ENCODE results near the gene ANKS1A. TPM values are rescaled to one million over a fixed set of nuclear protein-coding genes. Genes with fewer than 3 reads are reported as not detected.

ANKS1A gene
- total and polyA plus RNA-seq, 2 experiments from 2014 or later = 12.1 to 31.9 TPM

GRCh38 chr6:35049900-35050756 is 161.1 kb downstream of the ANKS1A start:
- DNase-seq (ENCODE audit: low spot score) (no peak), ATAC-seq (no peak)
- TF ChIP-seq EZH2phosphoT487 (IDR thresholded peaks at IDR 0.05; ENCODE audit: unreplicated experiment) (no peak), REST (IDR thresholded peaks at IDR 0.05; ENCODE audit: unreplicated experiment) (no peak), EZH2 (IDR thresholded peaks at IDR 0.05; ENCODE audit: low read depth, unreplicated experiment) (no peak), ZNF114 (CRISPR knock-in tag; IDR thresholded peaks at IDR 0.05) (no peak), STAT1 (IDR thresholded peaks at IDR 0.05; ENCODE audit: unreplicated experiment) (no peak), ZNF331 (CRISPR knock-in tag; IDR thresholded peaks at IDR 0.05; ENCODE audit: low read depth) (no peak), ZNF462 (CRISPR knock-in tag; IDR thresholded peaks at IDR 0.05) (no peak), CTCF (conservative IDR thresholded peaks at IDR 0.05; ENCODE audit: low read depth in 2 of 2) (no peak), ETS1 (IDR thresholded peaks at IDR 0.05) (no peak), CREB1 (CRISPR knock-in tag; IDR thresholded peaks at IDR 0.05; ENCODE audit: low read depth) (no peak), POLR2AphosphoS5 (IDR thresholded peaks at IDR 0.05; ENCODE audit: low read depth) (no peak), JUNB (IDR thresholded peaks at IDR 0.05; ENCODE audit: unreplicated experiment) (no peak), NANOG (IDR thresholded peaks at IDR 0.05; ENCODE audit: borderline replicate concordance) (no peak)
- Histone ChIP-seq H3F3A (replicated peaks; ENCODE audit: low read depth) (no peaks in the 10 kb centered on the region; the same call in 1 of the 2 replicates), H4K20me1 (replicated peaks; ENCODE audit: insufficient read depth) (no peaks in the 10 kb centered on the region), H3K79me2 (replicated peaks; ENCODE audit: insufficient read depth) (no peaks in the 10 kb centered on the region), H3K4me1 (ENCODE audit: insufficient read depth) (peaks cover 39% of the 10 kb centered on the region), H3K4me3 (no peak overlapping the region), H3K9me2 (ENCODE audit: insufficient read depth) (no peaks in the 10 kb centered on the region), H2AFZ (no peak overlapping the region), H3K27ac (ENCODE audit: low read depth) (no peak overlapping the region), H3K36me3 (ENCODE audit: insufficient read depth) (no peaks in the 10 kb centered on the region), H3K4me2 (no peak overlapping the region), H3K27me3 (ENCODE audit: insufficient read depth) (no peaks in the 10 kb centered on the region)
- H3K9me3 Mint-ChIP-seq = no peaks in the 10 kb centered on the region
- H3K36me3 Mint-ChIP-seq (ENCODE audit: low read depth) = peaks cover 7% of the 10 kb centered on the region; the same call in 2 of the 3 replicates
- peaks cover 20% of the 10 kb centered on the region; the same call in 2 of the 3 replicates for H3K4me1 Mint-ChIP-seq
- H3K27ac Mint-ChIP-seq = no peak overlapping the region
- H3K27me3 Mint-ChIP-seq (ENCODE audit: insufficient read depth, low read depth, poor library complexity) = peaks cover 3% of the 10 kb centered on the region
- H3K4me3 Mint-ChIP-seq = no peak overlapping the region

All from GM23338 (cell line).